Right lobe of liver (tissue), 4 donors: ENCODE data around the gene ADGRA1.

ENCODE experiments used
- POLR2A ChIP-seq: fragments of 450-650 bp; IDR thresholded peaks from one replicate; pipeline ENCODE4 v1.6.1; 2017; ENCODE audit warnings: antibody characterized with exemption, mild to moderate bottlenecking
- TF ChIP-seq, protein P1 (sequence below), 4 donors: fragments of 200-600 bp in 3 of 4; fragments of 450-650 bp in 1 of 4; IDR thresholded peaks; one replicate each; pipeline versions ENCODE4 v1.5.1 to v1.8.0; 2016 to 2022; ENCODE audit warnings: antibody characterized with exemption in 4 of 4, mild to moderate bottlenecking in 2 of 4
- donor health status: DM: no; HTN: no; CAD: no.
- donor health status: DM: no; HTN: no; CAD: no.
- donor health status: DM: no; HTN: yes; CAD: no.

DNA sequence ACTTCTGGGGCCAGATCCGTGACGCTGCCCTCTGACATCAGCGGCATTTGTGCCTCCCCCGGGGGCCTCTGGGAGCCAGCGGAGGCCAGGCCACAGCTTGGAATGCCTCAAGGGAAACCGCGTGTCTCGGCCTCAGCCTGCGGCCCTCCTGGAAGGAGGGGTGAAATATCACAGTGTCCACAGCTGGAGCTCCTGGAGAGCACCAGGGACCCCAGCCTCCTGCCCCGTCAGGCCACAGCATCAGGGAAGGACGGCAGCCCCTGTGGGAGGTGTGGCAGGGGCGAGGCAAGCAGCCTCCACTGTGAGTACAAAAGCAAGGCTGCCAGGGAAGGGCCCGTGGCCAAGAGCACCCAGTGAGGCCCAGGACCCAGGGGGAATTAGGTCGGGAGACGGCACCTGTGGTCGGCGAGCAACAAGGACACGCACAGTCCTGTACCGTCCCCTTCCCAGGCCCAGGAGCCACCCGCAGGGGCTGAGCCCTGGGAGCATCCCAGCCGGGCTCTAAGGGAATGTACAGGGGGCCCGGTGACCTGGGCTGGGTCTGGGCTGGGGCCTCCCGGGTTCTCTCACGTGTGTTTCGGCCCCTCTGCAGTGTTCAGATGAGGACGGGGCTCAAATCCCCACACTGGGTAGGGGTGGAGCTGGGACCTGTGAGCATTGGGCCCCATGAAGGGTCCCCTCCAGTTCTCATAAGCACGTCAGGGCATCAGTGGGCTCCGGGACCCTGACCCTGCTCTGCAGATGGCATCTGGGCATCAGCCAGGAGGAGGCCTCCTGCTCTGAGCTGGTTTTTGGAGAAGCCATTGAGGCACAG, 53.6 kb downstream of the ADGRA1 start:
- no peak for TF ChIP-seq POLR2A
- TF ChIP-seq, protein P1, sequence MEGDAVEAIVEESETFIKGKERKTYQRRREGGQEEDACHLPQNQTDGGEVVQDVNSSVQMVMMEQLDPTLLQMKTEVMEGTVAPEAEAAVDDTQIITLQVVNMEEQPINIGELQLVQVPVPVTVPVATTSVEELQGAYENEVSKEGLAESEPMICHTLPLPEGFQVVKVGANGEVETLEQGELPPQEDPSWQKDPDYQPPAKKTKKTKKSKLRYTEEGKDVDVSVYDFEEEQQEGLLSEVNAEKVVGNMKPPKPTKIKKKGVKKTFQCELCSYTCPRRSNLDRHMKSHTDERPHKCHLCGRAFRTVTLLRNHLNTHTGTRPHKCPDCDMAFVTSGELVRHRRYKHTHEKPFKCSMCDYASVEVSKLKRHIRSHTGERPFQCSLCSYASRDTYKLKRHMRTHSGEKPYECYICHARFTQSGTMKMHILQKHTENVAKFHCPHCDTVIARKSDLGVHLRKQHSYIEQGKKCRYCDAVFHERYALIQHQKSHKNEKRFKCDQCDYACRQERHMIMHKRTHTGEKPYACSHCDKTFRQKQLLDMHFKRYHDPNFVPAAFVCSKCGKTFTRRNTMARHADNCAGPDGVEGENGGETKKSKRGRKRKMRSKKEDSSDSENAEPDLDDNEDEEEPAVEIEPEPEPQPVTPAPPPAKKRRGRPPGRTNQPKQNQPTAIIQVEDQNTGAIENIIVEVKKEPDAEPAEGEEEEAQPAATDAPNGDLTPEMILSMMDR (IDR thresholded peaks at IDR 0.05), result no peak
